GM10847 (cell line): ENCODE results near the gene CCDC186.

Source experiments
- POLR2A ChIP-seq: IDR thresholded peaks from 2 replicates; pipeline ENCODE4 v1.6.1; 2011; ENCODE audit not compliant: insufficient read length; ENCODE audit errors: extremely low read depth

CCDC186 gene

GRCh38 chr10:114143160-114143559 is 30.8 kb downstream of the CCDC186 start:
- no peak for TF ChIP-seq POLR2A

- no peak for TF ChIP-seq POLR2A
Observed at GRCh38 chr10:114142018-114142417, 32.0 kb downstream of the CCDC186 start.

GRCh38 chr10:114140036-114140435 is 34.0 kb downstream of the CCDC186 start:
- no peak for TF ChIP-seq POLR2A

- no peak for TF ChIP-seq POLR2A
Observed at GRCh38 chr10:114138581-114138980, 35.4 kb downstream of the CCDC186 start.

GRCh38 chr10:114135476-114135875 is 38.5 kb downstream of the CCDC186 start:
- no peak for TF ChIP-seq POLR2A

- TF ChIP-seq POLR2A, result no peak
Observed at GRCh38 chr10:114131094-114131493, 42.9 kb downstream of the CCDC186 start.

GRCh38 chr10:114121031-114121430 is 53.0 kb downstream of the CCDC186 start:
- TF ChIP-seq POLR2A, result no peak

GRCh38 chr10:114118514-114118913 is 55.5 kb downstream of the CCDC186 start:
- TF ChIP-seq POLR2A, result no peak

- TF ChIP-seq POLR2A, result no peak
Observed at GRCh38 chr10:114117728-114118127, 56.3 kb downstream of the CCDC186 start.

GRCh38 chr10:114115661-114116445 is 58.1 kb downstream of the CCDC186 start:
- TF ChIP-seq POLR2A, result no peak

- no peak for TF ChIP-seq POLR2A
Observed at GRCh38 chr10:114110174-114110972, 63.6 kb downstream of the CCDC186 start.

GRCh38 chr10:114103284-114103683 is 70.7 kb downstream of the CCDC186 start:
- TF ChIP-seq POLR2A, result no peak

GRCh38 chr10:114102256-114102655 is 71.7 kb downstream of the CCDC186 start:
- no peak for TF ChIP-seq POLR2A

GRCh38 chr10:114100848-114101741 is 72.9 kb downstream of the CCDC186 start:
- TF ChIP-seq POLR2A, result no peak

- TF ChIP-seq POLR2A, result no peak
Observed at GRCh38 chr10:114096864-114097263, 77.1 kb downstream of the CCDC186 start.
